Breast epithelium (tissue), 4 donors: Measurements from ENCODE around the gene ADGRV1. TPM values are rescaled to one million over a fixed set of nuclear protein-coding genes. Genes with fewer than 3 reads are reported as not detected.

ENCODE experiments used
- DNase-seq, 2 donors: peaks; one replicate each; pipeline ENCODE4 v3.0.0-alpha.2; 2019; ENCODE audit warnings: low spot score in 2 of 2
- H3K27ac ChIP-seq, 2 donors: fragments of 200-600 bp; sonication (generic) in 1 of 2; one replicate each; pipeline ENCODE4 v1.5.1; 2016 to 2019; ENCODE audit warnings: mild to moderate bottlenecking in 1 of 2
- H3K27me3 ChIP-seq, 2 donors: fragments of 200-600 bp; sonication (generic) in 1 of 2; one replicate each; pipeline versions ENCODE4 v1.5.1 to v1.6.0; 2017 to 2019; ENCODE audit warnings: control low read depth in 1 of 2, mild to moderate bottlenecking in 1 of 2
- H3K36me3 ChIP-seq: fragments of 200-600 bp; one replicate; pipeline ENCODE4 v1.5.1; 2019
- H3K4me1 ChIP-seq, 2 donors: fragments of 200-600 bp; sonication (generic); one replicate each; pipeline ENCODE4 v1.5.1; 2016 to 2019; ENCODE audit warnings: control low read depth in 1 of 2
- H3K4me3 ChIP-seq, 3 donors: fragments of 200-600 bp; sonication (generic); 1 replicate in 2 of 3; 2 replicates in 1 of 3; pipeline ENCODE4 v1.5.1; 2016 to 2019; ENCODE audit warnings: mild to moderate bottlenecking in 3 of 3, moderate library complexity in 2 of 3
- H3K9me3 ChIP-seq, 2 donors: fragments of 200-600 bp; sonication (generic) in 1 of 2; one replicate each; pipeline ENCODE4 v1.5.1; 2016 to 2019; ENCODE audit warnings: control low read depth in 1 of 2
- POLR2A ChIP-seq: fragments of 450-650 bp; IDR thresholded peaks from one replicate; pipeline ENCODE4 v1.6.1; 2016; ENCODE audit warnings: antibody characterized with exemption, mild to moderate bottlenecking, moderate library complexity
- POLR2AphosphoS5 ChIP-seq, 3 donors: sonication (generic); formaldehyde crosslinking; IDR thresholded peaks; one replicate each; pipeline ENCODE4 v1.6.1; 2017; ENCODE audit warnings: antibody characterized with exemption in 3 of 3
- intact Hi-C: fragments of 100-400 bp; cut with DNase I; formaldehyde crosslinking; loops from one replicate; pipeline ENCODE4 v1.15.1; 2023; ENCODE audit warnings: low total_unique reads
- total RNA-seq, 3 donors: library from RNA; depleted of rRNA; stranded (reverse); fragments of >200 nt; gene quantifications; one replicate each; pipeline ENCODE4 v1.1.0, GENCODE V29; 2016
- TF ChIP-seq, protein P1 (sequence below), 3 donors: fragments of 450-650 bp; IDR thresholded peaks; one replicate each; pipeline ENCODE4 v1.5.1; 2016 to 2017; ENCODE audit warnings: antibody characterized with exemption in 3 of 3, mild to moderate bottlenecking in 3 of 3, moderate library complexity in 3 of 3

The ADGRV1 gene
- total RNA-seq, 3 donors from 2014 or later = 0.32 to 85.2 (median 55.3) TPM

DNA sequence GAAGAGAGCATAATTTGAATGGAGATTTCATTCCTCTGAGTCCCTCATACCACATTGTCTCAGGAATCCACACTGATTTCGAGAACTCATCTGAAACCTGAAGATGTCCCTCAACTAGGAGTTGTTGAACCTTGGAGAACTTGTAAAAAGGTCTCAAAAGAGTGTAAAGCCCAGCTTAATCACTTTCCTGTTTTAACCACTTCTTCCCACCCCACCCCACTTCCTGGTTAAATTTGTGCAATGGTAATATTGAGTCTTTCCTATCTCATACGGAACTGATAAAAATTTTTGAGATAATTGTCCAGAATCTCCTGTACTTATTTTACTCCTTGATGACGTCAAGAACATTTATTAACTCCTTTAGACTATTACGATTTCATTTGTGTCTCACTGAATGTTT is 583.8 kb downstream of the ADGRV1 start:
- Histone ChIP-seq H3K27me3 (no peaks in the 10 kb centered on the region), H3K4me1 (no peaks in the 10 kb centered on the region), H3K27ac (peak overlapping the region in 1 of 2 donors; percentile 21), H3K4me3 (no peak overlapping the region), H3K36me3 (no peaks in the 10 kb centered on the region), H3K9me3 (no peaks in the 10 kb centered on the region)
- TF ChIP-seq POLR2AphosphoS5 (IDR thresholded peaks at IDR 0.05) = no peak
- no peak for TF ChIP-seq POLR2A
- TF ChIP-seq, protein P1, sequence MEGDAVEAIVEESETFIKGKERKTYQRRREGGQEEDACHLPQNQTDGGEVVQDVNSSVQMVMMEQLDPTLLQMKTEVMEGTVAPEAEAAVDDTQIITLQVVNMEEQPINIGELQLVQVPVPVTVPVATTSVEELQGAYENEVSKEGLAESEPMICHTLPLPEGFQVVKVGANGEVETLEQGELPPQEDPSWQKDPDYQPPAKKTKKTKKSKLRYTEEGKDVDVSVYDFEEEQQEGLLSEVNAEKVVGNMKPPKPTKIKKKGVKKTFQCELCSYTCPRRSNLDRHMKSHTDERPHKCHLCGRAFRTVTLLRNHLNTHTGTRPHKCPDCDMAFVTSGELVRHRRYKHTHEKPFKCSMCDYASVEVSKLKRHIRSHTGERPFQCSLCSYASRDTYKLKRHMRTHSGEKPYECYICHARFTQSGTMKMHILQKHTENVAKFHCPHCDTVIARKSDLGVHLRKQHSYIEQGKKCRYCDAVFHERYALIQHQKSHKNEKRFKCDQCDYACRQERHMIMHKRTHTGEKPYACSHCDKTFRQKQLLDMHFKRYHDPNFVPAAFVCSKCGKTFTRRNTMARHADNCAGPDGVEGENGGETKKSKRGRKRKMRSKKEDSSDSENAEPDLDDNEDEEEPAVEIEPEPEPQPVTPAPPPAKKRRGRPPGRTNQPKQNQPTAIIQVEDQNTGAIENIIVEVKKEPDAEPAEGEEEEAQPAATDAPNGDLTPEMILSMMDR (IDR thresholded peaks at IDR 0.05) = no peak
- intact Hi-C loops = loop anchor here (5.0 kb wide), 1 partner anchor 120 kb away; no protein-coding TSS in a partner anchor
- no peak for DNase-seq

DNA sequence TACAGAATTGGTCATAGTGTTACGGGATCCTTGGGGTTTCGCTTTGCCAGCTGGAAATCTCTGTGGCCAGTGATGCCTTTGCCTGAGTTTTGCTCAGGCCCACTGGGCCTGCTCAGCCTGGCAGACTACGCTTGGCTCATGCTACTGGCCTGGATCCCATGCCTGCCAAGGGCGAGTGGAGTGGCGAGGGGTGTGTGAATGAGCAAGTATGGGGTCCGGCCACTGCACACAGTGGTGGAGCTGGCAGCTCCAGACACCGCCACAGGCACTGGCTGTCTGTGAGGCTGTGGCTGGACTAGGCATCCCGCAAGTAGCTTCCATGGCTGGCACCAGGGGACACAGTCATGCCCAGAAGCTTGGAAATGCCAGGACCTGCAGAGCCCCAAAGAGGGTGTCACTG is 584.2 kb downstream of the ADGRV1 start:
- Histone ChIP-seq H3K4me3 (no peak overlapping the region), H3K36me3 (no peaks in the 10 kb centered on the region), H3K27me3 (no peaks in the 10 kb centered on the region), H3K9me3 (no peaks in the 10 kb centered on the region), H3K4me1 (no peaks in the 10 kb centered on the region), H3K27ac (peak overlapping the region; percentile 21 to 37)
- no peak for DNase-seq
- TF ChIP-seq, protein P1 (IDR thresholded peaks at IDR 0.05) = no peak
- TF ChIP-seq POLR2A = no peak
- TF ChIP-seq POLR2AphosphoS5 (IDR thresholded peaks at IDR 0.05) = no peak
- intact Hi-C loops = loop anchor here (5.0 kb wide), 1 partner anchor 121 kb away; no protein-coding TSS in a partner anchor

DNA sequence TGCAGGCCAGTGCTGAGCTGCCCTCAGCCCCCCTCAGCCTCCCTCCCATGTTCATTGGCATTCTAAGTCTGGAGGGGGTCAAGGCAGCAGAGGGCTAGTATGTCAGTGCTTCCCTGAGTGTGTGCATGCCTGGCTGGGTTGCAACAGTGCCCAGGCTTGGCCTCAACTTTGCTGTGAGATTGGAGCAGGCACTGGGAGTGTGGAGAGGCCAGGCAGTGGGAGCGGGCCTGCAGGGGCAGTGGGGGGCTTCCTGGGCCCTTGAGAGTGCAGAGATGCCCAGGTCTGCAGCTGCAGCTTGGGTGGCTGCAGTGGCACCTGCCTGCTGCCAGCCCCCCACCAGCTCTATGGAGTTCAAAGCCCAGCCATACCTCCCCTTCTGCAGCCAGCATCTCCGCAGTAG is 585.2 kb downstream of the ADGRV1 start:
- H3K36me3 ChIP-seq = no peaks in the 10 kb centered on the region
- H3K27me3 ChIP-seq = no peaks in the 10 kb centered on the region
- H3K4me1 ChIP-seq = no peaks in the 10 kb centered on the region
- H3K9me3 ChIP-seq = no peaks in the 10 kb centered on the region
- peak overlapping the region; percentile 21 to 66 for H3K27ac ChIP-seq
- no peak for DNase-seq
- no peak overlapping the region for H3K4me3 ChIP-seq
- intact Hi-C loops = loop anchor here (5.0 kb wide), 1 partner anchor 122 kb away; no protein-coding TSS in a partner anchor
- no peak for TF ChIP-seq POLR2AphosphoS5 (IDR thresholded peaks at IDR 0.05)
- no peak for TF ChIP-seq POLR2A
- TF ChIP-seq, protein P1 (IDR thresholded peaks at IDR 0.05) = no peak

DNA sequence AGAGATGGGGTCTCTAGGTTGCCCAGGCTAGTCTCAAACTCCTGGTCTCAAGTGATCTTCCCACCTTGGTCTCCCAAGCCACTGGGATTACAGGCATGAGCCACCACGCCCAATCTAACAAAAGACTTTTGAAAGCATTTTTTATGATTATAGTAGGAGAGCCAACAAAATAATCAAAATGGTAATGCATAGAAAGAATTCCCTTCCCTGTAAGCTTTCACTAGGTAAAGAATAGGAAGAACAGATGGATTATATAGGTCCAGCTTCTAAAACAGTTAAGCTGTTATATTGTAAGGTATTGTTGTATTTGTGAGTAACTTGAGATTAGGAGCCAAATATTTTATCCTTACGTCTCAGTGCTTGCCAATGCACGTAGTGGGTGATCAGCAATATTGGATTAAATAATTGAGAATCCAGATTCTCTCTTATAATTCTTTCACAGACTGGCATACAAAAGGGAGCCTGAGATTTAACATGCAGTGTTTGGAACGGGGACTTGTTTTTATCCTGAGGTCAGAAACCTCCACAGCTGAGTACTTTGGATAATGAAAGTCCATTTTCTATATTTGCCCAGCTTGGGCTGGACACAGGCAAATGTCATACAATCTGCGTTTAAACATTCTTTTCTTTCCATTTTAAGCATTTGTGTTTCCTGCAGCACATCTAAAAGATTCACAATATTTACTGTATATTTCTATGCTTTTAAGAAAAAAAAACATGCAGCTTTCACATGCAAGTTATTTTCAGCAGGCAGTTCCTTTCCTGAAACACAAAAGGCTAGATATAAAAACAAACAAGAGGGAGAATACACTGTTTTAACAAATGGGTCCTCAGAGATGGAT is 586.1 kb downstream of the ADGRV1 start:
- Histone ChIP-seq H3K9me3 (no peaks in the 10 kb centered on the region), H3K36me3 (no peaks in the 10 kb centered on the region), H3K27me3 (no peaks in the 10 kb centered on the region), H3K4me3 (peak overlapping the region in 1 of 3 donors; percentile 0), H3K27ac (peak overlapping the region; percentile 21 to 66), H3K4me1 (no peaks in the 10 kb centered on the region)
- intact Hi-C loops = loop anchor here (5.0 kb wide), 1 partner anchor 122 kb away; no protein-coding TSS in a partner anchor
- no peak for TF ChIP-seq POLR2AphosphoS5 (IDR thresholded peaks at IDR 0.05)
- TF ChIP-seq, protein P1 (IDR thresholded peaks at IDR 0.05) = no peak
- TF ChIP-seq POLR2A = no peak
- no peak for DNase-seq

DNA sequence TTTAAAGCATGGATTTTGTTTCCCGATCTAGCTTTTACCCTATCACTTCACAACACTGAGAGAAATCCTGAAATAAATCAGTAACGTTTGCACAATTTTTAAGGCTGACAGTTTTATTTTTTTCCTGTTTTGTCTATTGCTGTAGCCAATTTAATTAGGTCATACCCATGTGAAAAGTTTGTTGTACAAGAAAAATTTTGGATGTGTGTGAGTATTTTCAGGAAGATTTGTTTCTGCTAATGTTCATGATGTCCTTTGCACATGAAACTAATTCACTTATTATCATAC is 586.7 kb downstream of the ADGRV1 start:
- TF ChIP-seq POLR2A (no peak), POLR2AphosphoS5 (IDR thresholded peaks at IDR 0.05) (no peak)
- TF ChIP-seq, protein P1 (IDR thresholded peaks at IDR 0.05) = no peak
- Histone ChIP-seq H3K36me3 (no peaks in the 10 kb centered on the region), H3K9me3 (no peaks in the 10 kb centered on the region), H3K27ac (peak overlapping the region; percentile 21 to 66), H3K4me1 (no peaks in the 10 kb centered on the region), H3K4me3 (peak overlapping the region in 1 of 3 donors; percentile 0), H3K27me3 (no peaks in the 10 kb centered on the region)
- intact Hi-C loops = no loop called here
- DNase-seq = no peak
